NCI-H1092 (cell line): Measurements from ENCODE around the gene THOC1.

Source experiments
- DNase-seq: peaks from one replicate; lab custom pipeline; 2025; lab: John Stamatoyannopoulos, UW

THOC1 gene

DNA sequence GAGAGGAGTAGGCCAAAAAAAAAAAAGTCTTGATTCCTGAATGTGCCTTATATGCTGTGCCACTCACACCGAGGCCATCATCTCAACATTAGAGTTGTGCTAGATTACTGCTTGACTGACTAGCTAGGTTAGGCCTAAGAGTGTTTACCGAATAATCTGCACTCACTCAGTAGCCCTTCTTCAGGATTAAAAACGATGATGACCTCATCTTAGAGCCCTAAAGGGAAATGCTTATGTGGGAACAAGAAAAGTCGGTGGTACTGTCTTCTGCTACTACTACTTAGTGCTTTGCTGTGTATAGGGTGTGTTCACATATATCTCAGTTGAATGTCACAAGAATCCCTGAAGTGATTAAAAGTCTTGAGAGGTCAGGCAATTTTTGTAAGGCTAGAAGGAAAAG is 54.3 kb downstream of the THOC1 start:
- no peak for DNase-seq

GRCh38 chr18:212780-213179 is 55.1 kb downstream of the THOC1 start:
- DNase-seq: no peak

- no peak for DNase-seq
Observed at GRCh38 chr18:211582-211981, 56.3 kb downstream of the THOC1 start.

- DNase-seq: no peak
Observed at GRCh38 chr18:210733-211132, 57.1 kb downstream of the THOC1 start.

DNA sequence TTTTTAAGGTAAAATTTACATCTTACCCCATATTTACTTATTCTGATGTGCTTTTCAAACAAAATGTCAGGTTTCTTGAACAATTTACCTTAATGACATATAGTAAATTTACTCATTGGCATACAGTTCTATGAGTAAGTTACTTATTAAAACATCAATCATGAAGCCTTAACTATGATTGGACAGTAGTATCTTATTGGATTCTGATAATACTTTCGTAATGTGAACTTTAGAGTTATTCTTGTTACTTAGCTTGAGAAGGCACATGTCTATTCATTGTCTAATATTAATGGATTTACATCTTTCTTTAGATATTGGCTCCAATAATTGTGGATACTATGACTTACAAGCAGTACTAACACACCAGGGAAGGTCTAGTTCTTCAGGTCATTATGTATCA is 57.8 kb downstream of the THOC1 start:
- no peak for DNase-seq

DNA sequence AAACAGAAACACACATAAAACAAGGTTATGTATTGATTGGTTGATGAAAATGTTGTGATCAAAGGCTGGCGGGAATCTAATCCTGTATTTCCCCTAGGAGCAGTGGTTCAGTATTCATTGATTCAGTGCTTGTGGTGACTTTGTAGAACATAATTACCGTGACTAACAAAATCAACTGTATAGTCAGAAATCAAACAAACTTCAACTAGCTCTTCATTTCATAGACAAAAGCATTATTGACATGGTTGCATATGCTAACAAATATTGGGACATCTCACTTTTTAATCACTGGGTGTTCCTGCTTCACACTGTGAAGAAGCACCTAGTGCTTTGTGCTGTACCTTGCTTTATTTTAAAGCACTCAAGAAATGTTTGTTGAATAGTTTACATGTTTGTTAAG is 68.1 kb downstream of the THOC1 start:
- no peak for DNase-seq

- no peak for DNase-seq
Observed at GRCh38 chr18:199214-199613, 68.6 kb downstream of the THOC1 start.

DNA sequence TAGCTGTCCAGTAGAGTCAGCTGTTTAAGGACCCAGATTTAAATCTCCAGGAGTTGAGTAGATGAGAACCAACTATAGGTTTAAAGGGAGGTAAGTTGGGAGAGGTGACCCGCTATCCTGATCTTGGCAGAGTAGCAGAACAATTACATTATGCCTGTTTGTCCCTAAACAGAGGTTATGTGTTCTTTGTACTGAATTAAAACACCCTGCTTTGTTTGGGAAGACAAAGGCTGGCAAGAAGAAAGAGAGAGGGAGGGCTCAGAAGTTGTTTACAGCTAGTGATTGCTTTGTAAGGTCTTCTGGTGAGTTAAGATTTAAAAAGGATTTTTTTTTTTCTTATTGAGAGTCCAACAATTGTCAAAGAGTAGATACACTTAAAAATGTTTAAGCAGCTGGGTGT is 72.2 kb downstream of the THOC1 start:
- DNase-seq: no peak

DNA sequence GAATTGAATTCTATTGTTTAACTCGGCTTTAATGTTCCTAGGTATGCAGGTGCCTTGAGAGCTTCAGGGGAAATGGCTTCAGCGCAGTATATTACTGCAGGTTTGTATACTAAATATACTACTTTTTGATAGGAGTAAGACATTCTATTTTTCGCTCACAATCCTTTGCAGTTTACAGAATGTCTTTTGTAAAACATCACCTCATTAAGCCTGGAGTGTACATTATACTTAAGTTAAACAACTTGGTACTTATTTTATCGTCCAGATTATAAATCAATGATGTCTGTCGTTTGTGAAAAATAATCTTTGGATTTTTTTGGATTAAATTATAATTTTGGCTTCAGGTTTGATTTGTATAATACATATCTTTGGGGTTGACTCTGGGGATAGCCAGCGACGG is 75.0 kb downstream of the THOC1 start:
- DNase-seq: no peak

DNA sequence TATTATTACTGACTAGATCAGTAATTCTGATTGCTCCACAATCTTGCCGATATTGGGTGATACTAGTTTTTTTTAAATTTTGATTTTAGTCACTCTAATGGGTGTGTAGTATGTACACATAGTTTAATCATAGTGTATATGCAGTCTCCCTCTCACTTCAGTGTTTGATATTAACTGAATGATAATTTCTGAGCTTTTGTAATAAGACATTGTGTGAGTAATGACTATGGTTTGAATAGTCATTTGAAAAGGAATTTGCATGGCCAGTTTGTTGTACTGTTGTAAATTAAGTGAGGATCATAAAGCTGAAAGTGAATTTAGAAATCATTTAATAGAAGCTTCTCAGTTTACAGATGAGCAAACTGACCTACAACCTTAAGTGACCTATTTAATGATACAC is 76.1 kb downstream of the THOC1 start:
- DNase-seq: no peak

DNA sequence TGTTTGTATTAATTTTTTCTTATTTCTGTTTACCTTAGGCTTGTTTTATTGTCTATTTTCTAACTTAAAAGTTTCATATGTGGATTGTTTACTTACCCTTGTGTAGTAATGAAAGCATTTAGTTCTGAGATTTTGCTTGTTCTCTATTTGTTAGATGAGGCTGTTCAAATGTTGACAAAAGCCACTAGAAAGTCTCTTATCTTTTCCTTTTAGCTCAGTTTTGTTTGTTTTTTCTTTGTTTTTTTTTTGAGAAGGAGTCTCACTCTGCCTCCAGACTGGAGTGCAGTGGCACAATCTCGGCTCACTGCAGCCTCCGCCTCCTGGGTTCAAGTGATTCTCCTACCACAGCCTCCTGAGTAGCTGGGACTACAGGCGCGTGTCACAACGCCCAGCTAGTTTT is 78.6 kb downstream of the THOC1 start:
- DNase-seq: no peak

DNA sequence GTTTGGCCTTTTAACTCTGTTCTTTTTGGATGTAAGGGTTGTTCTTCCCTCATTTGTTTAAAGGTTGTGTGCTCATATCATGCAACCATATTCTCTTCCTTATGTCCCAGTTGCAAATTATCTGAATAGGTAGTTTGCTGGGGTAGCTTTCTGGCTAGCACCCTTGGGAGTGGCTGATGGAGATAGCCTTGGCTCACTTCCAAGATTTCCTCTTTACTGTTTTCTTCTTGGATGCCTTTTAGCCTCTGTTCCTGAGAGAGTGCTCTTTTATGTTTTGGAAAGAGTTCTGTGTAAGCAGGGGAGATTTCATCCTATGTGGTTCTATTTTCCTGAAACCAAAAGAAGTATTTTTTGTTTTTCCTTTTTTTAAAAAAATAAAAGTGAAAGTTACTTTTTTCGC is 84.1 kb downstream of the THOC1 start:
- DNase-seq: peak; percentile 0

GRCh38 chr18:181711-182110 is 86.1 kb downstream of the THOC1 start:
- DNase-seq: no peak

GRCh38 chr18:179499-179898 is 88.3 kb downstream of the THOC1 start:
- no peak for DNase-seq

DNA sequence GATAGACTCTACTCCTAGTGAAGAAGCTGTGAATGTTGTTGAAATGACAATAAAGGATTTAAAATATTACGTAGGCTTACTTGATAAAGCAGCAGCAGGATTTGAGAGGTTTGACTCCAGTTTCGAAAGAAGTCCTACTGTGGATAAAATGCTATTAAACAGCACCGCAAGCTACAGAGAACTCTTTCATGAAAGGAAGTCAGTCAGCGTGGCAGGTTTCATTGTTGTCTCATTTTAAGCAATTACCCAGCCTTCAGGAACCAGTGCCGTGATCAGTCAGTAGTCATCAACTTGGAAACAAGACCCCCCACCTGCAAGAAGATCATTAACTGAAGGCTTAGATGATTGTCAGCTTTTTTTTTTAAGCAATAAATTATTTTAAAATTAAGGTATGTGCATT is 95.5 kb downstream of the THOC1 start:
- no peak for DNase-seq
